NCI-H2171 (cell line): ENCODE measurements around the gene RBM43.

Experiments
- DNase-seq: peaks from one replicate; lab custom pipeline; 2025; lab: John Stamatoyannopoulos, UW

Gene RBM43

DNA sequence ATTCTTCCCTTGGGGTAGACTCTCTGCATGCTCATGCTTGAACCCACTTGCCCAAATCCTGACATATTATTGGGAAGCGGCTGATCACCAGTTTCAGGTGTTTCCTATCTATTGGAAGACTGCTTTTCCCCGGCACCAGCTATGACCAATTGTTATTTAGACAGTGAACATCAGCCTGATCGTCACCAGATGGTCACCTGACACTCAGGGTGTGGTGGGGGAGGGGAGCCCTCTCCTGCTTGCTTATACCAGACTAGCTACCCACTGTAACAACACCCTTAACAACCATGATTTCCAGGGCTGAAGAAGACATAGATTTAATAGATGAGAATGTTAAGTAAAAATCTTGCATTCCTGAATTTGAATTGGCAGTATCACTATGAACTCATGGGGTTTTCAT is 44.3 kb downstream of the RBM43 start:
- peak; percentile 6 for DNase-seq

DNA sequence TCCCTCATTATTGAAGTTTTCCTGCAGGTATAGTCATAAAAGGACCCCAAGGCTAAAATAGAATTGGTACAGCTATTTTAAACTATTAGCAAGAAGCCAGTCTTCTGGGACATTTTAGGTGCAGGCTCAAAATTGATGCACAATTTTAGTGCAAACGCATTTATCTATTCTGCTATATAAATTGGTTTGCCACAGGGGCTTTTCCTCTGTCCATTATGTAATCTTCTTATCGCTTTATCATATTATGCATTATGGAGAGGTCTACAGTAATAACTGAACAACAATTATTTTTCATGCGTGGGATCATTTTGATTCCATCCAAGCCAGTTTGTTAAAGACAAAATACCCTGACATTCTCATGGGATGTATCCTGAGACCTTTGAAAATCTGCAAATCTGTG is 54.6 kb downstream of the RBM43 start:
- no peak for DNase-seq

DNA sequence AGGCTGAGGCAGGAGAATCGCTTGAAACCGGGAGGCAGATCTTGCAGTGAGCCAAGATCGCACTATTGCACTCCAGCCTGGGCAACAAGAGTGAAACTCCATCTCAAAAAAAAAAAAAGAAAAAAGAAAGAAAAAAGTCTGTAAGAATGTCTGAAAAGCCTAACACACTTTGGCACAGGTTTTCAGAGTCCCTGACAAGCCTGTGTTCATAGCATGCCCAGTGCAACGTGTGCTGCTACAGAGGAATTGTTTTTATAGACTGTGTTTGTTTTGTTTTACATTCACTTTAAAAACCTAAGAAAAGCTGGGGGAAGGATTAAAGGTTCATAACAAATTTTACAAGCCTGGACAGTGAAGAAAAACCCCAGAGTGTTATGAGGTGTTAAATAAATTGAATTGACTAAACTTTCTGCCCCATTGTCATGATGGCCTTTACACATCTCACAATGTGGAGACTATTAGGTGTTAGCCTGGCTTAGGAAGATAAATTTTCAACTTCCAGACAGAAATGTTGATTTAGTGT is 55.2 kb downstream of the RBM43 start:
- no peak for DNase-seq

DNA sequence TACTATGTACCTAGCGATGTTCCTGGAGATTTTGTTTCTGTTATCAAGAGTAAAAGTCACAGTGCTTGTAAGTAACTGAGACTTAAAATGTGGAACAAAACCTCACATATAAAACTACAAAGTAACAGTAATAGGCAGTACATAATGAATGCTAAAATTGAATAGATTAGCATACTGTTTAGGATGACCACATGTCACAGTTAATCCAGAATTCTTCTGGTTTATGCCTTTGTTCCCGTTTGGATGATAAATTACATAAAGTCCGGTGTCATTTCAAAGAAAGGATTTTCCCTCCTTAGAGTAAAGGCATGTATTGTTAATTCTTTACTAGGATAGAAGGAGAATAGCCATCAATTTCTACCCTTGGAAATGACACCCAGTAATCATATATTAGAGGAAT is 56.1 kb downstream of the RBM43 start:
- no peak for DNase-seq

DNA sequence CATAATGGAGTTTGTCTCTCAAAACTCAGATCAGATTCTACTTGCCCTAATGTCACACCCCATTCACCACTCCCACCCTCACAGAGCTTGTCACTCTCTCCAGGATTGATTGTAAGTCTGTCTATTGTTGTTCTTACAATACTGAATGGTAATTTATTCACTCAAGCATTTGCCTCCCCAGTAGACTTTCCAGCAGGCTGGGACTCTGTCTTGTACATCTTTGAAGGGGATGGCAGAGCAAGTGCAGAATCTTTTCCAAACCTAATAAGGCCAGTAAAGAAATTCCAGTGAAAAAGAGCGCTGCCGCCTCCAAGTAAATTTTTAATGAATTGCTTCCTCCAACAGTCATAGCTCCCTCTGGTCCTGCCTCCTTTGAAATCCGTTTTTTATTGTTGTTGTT is 56.9 kb downstream of the RBM43 start:
- DNase-seq: no peak

DNA sequence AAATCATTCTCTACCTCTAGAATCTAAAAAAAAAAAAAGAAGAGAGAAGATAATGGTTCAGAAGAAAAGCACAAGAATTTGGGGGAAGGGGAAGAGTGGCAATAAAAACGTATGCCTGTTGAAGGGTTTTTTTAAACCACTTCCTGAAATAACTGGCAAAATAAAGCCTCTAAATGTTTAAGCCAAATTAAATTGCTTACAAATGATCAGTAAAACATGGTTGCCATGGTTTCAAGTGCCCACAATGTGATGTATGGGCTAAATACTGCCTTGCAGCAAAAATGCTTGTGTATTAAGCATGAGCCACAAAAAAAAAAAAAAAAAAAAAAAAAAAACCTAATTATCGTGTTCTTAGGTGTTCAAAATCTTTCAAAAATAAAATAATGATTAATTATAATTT is 60.8 kb downstream of the RBM43 start:
- DNase-seq: no peak

DNA sequence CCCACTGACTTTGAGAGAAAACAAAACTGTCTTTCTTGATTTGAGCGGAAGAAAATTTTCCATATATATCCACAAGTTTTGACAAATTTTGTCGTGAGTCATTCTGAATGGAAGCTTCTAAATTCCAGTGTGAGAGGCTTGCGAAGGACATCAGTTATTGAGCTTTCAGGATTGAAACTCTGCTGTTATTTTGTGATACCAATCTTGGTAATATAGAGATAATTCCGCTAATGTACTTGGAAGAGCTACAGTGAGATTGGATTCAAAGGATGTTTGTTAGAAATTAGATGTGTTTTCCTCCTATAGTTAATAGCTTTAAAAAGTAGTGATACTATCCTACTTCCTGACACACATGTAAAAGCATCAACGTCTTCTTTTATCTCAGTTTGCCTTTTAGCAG is 61.4 kb downstream of the RBM43 start:
- DNase-seq: no peak

DNA sequence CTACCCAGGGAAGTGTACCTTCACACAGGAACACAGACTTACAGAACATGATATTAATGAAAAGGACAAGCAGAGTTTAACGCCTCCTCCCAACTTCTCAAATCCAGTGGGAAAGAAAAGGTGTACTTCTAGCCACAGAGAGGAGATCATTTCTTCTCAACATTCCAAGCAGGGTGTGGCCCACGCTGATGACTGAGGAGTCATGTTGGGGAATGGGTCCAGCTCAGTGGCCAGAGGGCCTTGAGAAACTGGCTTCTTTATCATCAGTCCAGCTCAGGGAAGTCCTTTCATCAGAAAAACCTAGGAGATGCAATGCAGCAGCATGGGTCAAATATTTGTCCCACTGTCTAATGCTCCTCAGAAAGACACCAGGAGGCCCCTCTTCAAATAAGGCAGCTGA is 63.0 kb downstream of the RBM43 start:
- no peak for DNase-seq
